GM21528 (cell line): ENCODE results near the gene PCNT.

Source experiments
- ATAC-seq: cut with Tn5 transposase; IDR thresholded peaks from one replicate; pipeline ENCODE4 v1.9.1; 2021; ENCODE audit warnings: mild to moderate bottlenecking, moderate library complexity; ENCODE audit not compliant: unreplicated experiment, low FRiP score

Gene PCNT

DNA sequence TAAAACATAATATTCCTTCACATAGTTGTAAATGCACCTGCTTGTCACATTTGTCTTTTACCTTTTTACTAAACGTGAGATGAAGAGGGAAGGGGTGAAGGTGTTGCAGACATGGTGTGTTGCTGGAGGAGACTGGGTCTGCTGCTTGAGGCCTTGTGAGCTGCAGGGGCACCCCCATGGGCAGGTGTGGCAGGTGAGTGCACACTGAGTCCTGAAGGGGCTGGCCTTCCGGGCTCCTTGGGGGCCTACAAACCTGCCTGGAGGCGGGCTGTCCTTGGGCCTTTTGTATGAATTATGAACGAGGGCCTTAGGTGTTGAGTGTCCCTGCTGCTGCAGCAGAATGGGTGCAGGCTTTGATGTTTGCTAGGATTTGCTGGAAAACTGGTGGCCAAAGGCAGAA lies 3.8 kb downstream of the PCNT start:
- no peak for ATAC-seq

DNA sequence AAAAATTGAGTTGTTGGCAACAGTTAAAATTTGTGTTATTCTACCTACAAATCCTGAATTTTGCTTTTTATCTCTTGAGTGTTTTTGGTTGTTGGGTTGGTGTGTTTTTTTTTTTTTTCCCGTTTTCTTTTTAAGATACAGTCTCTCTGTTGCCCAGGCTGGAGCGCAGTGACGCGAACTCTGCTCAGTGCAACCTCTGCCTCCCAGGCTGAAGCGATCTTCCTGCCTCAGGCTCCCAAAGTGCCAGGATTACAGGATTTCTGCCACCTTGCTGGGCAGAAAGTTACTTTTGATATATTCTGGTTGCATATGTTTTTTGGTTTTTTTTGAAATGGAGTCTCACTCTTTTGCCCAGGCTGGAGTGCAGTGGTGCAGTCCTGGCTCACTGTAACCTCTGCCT lies 4.2 kb downstream of the PCNT start:
- no peak for ATAC-seq

DNA sequence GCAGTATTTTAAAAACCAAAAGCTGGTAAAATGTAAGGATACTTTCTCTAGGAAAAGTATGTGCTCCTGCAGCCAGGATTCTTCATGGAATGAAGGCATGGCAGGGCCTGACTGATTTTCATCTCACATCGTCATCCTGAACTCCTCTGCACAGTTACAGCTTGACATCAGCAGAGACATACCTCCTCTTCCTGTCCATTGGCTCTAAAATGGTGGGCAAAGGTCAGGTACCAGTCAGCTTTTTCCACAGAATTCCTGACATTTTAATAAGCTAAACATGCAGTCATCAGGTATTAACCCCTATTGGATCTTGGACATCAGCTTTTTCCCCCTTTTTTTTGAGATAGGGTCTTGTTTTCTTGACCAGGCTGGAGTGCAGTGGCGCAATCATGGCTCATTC lies 5.8 kb downstream of the PCNT start:
- ATAC-seq: no peak

DNA sequence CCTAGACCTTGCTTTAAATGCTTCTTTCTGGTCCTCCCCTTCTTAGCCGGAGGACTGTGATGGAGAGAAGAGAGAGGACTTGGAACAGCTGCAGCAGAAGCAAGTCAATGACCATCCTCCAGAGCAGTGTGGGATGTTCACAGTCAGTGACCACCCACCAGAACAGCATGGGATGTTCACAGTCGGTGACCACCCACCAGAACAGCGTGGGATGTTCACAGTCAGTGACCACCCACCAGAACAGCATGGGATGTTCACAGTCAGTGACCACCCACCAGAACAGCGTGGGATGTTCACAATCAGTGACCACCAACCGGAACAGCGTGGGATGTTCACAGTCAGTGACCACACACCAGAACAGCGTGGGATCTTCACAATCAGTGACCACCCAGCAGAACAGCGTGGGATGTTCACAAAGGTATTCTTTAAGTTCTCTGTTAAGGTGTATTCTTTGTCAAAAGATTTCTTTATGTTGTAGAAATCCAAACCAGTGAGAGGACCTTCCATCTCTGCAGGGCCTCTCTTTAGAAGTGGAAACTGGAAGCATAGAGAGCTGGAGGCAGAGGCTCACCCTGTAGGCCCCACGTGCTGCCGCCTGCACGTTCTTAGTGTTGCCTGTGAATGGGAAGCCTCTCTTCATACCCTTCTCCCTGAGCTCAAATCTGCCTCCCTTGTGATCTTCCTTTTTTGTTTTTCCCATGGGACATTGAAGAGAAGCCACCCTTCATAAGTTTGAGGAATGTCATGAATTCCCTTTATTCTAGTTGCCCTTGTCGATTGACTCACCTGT lies 10.6 kb downstream of the PCNT start:
- ATAC-seq: no peak

DNA sequence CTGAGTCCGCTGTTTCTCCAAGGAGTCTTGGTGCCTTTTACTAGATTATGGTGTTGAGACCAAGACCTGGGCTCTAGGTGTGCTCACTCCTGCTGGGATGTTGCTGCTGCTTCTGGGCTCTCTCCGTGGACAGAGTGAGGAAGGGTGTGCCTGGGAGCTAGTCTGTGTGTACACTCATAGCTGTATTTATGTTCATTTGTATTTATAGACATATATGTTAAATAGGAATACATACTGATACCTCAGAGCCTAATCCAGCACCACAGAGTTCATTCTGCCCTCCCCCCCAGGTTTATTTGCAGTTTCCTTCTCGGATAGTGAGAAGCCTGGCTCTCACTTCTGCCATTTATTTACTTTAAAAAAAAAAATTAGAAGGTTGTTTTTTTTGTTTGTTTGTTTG lies 12.6 kb downstream of the PCNT start:
- no peak for ATAC-seq

DNA sequence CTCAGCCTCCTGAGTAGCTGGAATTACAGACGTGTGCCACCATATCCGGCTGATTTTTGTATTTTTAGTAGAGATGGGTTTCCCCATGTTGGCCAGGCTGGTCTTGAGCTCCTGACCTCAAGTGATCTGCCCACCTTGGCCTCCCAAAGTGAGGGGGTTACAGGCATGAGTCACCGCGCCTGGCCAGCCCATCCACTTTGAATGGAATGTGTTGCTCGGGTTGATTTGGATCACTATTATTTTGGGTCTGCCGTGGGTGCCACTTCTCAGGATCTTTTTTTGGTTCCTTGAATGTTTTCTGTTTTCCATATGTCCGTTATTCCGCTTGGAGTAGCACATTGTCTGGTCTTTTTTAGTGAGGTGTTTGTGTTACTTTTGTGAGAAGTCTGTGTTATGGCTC lies 17.0 kb downstream of the PCNT start:
- ATAC-seq: no peak

DNA sequence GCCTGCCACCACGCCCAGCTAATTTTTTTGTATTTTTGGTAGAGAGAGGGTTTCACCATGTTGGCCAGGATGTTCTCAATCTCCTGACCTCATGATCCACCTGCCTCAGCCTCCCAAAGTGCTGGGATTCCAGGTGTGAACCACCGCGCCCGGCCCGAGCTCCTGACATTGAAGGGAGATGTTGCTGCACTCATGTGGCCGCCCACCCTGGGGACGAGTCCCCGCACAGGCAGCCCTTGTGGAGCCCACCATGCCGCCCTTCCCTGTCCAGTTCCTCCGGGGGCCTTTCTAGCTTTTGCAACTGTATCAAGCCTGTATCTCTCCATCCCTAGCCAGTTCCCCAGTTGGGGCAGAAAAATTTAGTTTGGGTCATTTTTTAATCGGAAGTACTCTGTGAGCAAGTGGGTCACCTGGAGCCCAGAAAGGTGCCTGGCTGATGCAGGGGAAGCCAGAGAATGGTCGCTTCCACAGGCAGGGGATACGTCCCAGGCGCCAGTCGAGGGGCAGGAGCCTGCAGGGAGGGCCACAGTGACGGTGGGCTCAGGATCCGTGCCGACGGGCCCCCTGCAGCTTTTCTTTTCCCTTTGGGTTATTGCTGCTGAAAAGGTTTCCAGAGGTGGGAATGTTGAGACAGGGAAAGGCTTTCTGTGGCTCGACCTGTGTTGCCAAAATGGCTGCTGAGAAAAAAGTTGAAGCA lies 20.4 kb downstream of the PCNT start:
- no peak for ATAC-seq

DNA sequence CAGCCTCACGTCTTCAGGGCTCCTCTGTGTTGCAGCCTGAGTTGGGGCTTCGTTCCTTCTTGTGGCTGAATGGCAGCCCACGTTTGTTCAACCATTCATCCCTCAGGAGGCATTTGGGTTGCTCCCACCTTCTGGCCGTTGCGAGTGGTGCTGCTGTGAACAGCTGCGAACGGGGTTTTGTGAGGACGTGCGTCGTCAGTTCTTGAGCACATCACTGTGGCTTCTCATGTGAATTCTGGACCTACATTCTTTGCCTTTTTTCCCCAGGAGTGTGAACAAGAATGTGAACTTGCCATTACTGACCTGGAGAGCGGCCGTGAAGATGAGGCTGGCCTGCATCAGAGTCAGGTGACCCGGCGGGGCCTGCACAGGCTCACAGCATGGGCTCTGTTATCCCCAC lies 21.9 kb downstream of the PCNT start:
- ATAC-seq: no peak

DNA sequence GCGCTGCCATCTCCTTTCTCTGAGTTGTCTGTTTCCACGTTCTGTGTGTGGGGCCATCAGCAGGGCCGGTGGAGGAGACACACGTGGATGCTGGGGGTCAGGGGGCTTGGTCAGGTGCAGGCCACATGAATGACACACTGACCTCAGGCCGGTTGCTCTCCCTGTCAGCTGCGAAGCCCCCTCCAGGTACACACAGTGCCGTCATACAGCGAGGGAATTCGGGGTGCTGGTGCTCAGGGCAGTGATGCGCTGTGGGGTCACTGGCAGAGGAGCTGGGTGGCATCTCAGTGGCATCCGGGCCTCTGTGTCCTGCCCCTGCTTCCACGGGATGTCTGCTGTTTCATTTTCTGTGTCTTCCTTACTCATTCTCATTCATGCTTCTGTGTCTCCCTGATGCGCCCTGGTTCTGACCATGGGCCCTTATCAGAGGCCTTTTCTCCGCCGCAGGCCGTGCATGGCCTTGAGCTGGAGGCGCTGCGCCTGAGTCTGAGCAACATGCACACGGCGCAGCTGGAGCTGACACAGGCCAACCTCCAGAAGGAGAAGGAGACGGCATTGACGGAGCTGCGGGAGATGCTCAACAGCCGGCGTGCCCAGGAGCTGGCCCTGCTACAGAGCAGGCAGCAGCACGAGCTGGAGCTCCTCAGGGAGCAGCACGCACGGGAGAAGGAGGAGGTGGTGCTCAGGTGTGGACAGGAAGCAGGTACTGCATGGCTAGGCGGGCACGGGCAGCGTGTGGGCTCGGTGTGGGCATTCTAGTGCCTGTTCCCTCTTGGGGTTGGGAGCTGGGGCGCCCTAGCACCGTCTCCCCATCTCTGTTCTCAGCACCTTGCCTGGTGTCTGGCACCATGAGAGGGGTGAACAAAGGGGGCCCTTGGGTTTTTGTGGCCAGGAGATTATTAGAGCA lies 22.6 kb downstream of the PCNT start:
- no peak for ATAC-seq

DNA sequence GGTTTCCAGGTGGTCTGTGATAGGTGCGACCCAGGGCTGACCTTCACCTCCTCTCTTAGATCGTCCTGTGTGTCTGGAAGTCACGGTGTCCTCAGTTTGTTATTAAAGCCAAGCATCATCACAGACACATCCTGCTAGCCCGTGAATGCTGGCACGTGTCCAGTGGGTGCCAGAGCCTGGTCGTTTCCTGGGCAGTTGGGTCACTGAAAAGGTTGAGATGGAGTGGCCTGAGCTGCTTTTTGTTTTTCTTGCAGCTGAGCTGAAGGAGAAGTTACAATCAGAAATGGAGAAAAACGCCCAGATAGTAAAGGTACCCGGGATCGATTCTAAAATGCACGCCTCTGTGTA lies 23.2 kb downstream of the PCNT start:
- ATAC-seq: no peak

DNA sequence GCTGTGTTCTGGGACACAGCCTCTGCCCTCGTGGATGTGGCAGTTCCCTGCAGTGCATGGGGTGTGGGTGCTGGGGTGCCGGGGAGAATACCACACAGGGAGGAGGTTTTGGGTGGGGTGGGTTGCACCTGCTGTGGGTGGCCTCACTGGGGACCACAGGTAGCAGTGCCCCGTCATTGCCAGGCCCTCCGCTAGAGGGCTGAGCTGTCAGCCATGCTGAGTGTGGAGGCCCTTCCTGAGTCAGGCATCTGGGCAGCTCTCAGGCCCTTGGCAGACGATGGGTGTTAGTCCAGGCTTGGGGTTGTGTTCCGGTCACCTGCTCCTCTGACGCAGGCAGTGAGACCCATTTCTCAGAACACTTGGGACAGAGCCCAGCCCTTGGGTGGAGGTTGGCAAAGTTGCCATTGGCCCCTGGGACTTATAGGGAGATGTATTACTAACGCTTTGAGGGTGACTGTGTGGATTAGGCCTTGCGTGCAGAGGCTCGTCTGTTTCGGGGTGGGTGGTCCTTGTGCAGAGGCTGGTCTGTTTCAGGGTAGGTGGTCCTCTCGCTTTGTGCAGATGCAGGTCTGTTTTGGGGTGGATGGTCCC lies 23.9 kb downstream of the PCNT start:
- ATAC-seq: no peak

DNA sequence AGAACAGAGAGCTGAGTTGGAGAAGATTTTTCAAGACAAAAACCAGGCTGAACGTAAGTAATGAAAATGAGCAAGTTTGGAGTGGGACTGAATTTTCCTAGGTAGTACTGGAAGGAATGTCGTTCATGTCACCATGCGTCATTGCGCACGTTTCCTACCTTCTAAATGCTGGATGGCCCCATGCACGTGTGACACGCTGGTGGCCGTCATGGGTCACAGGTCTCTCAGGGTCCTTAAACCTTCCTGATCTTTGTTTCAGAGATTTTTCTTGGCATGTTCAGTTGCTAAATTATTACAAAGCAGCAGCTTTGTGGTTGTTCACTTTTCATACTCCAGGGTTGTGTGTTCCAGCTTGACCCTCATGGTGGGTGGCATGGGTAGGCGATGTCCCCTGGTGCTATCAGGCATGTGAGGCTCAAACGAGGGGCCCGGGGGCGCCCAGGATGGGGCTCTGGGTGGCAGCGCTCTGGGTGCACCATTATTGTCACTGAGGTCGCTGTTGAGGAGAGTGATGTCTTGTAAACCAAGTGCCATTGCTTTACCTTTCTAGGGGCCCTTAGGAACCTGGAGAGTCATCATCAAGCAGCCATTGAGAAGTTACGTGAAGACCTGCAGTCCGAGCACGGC lies 25.3 kb downstream of the PCNT start:
- ATAC-seq: no peak

DNA sequence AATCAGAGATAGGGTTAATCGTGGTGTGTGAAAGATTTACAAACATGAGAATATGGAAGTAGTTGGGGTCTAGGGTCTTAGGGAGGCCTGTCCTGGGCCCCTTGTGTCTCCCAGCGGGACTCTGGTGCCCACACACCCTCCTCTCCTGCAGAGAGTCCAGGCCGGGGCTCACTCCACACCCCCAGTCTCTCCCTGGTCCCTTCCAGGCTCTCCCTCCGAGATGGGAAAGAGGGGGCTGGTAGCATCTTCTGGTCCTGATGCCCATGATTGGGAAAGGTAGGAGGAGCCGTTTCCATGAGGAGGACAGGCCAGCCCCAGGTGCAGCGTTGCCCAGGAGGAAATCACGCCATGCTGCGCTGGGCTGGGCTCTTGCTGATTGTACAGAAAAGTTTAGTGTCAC lies 26.6 kb downstream of the PCNT start:
- no peak for ATAC-seq

DNA sequence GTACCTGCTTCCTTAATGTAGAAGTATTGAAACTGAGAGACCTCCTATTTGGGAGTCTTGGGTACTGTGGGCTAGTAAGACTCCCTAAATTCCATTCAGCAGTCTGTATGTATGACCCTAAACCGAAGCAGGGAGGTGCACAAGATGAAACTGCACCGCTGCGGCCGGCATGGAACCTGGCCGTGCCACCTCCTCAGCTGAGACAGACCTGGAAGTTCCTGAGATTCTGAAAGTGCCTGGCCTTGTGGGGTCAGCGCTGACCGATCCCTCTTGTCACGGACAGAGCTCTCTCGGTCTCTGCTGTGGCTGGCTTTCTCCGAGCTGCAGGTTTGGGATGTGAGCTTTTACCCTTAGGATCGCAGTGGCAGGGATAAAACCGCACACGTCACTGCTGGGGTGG lies 27.0 kb downstream of the PCNT start:
- no peak for ATAC-seq

DNA sequence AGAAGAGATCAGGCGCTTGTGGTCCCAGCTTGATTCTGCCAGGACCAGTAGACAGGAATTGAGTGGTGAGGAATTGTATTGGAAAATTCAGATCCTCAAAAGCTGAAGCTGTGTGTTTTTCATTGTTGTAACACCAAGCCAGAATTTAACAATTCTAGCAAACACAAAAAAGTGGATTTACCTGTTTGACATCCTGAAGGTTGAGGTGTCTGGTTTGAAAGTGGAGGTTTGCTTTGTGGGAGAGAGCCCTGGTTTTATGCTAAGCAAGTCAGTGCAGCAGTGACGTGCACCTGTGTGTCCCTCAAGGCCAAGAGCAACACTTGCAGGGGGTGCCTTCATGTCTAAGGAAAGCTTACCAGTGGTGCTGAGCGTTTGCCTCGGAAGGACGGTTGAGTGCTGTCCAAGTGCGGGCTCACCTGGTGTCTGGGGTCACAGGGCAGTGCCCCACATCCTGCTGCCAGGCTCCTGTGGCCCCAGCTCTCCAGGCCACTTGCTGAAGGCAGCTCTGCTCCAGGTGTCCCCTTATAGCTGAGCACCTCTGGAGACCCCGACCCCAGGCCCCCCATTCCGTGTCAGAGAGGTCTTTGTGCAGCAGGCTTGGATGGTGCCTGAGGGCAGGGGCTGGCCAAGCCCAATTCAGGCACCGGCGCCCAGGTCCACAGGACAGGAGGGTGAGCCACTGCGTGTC lies 27.7 kb downstream of the PCNT start:
- no peak for ATAC-seq

DNA sequence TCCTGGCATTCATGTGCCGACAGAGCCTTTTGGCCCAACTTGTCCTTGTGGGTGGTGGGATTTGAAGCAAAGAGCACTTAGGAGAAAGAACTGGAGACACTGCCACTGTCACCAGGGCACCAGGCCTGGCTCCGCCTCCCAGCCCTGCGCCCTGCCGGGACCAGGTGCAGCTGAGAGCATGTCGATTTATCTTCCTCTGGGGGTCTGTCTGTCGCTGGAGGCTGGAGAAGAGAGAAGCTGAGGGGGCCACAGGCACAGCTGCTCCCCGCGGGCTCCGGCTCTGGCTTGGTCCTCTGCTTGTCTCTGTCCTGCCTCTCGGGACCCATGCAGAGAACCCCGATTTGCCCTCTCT lies 28.2 kb downstream of the PCNT start:
- ATAC-seq: no peak

DNA sequence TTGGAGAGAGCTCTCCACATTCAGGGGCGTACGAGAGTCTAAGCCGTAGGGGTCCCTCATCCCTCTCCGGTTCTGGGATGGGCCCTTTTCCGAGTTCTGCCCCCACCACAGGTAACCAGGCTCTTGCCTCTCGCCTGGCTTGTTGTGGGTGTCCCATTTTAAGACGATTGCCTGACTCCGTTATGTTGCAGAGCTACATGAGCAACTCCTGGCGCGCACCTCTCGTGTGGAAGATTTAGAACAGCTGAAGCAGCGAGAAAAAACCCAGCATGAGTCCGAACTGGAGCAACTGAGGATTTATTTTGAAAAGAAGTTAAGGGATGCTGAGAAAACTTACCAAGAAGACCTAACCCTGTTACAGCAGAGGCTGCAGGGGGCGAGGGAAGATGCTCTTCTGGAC lies 29.0 kb downstream of the PCNT start:
- ATAC-seq: no peak

DNA sequence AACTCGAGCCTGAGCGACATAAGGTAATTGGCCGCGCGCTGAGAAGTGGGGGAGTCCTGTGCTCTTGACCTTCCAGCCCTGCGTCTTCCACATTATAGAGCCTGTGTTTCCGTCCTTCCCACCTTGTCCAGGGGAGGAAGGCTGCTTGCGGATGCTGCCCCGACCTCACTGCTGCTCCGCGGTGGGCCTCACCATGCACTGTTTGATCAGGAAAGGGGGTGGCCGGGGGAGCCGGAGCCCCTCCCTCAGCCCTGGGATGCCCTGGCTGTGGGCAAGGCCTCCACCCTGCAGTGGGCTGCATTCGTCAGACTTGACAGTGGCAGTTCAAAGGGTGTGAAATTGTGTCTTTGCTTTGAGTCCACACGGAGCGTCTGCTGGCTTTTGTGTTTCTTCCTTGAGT lies 30.1 kb downstream of the PCNT start:
- ATAC-seq: no peak

DNA sequence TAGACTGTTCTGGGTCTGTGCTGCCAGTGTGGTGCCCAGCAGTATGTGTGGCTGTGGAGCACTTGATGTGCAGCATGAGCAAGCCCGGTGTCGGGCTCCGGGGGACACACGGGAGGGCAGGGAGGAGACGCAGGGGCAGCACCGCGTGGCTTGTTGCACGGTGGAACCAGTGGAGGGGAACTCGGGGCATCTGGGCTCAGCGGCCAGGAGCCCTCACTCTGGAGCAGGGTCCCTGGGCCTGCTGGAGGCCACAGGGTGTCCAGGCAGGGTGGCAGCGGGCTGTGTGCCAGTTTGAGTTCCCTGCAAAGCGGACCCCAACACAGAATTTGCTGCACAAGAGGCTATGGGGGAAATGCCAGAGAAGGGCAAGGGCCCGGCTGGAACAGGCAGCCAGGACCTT lies 30.6 kb downstream of the PCNT start:
- ATAC-seq: no peak
